CD4-positive, alpha-beta T cell treated with Interleukin-6 at 100 ng/mL for 8 hours (primary cell): ENCODE data around the gene PAPOLB.
"Not testable (repeated sequence)": the region's sequence is repeated elsewhere in the genome, so short reads cannot be mapped to it uniquely, and the experiment has no call there.

Experiments
- DNase-seq: peaks from one replicate; pipeline ENCODE4 v3.0.0-alpha.2; 2020; ENCODE audit warnings: mixed read lengths, low spot score

PAPOLB gene

GRCh38 chr7:4861673-4862072 lies at the start of gene PAPOLB:
PAPOLB (minus strand) TSS chr7:4862030; CDS start chr7:4861810, 220 bp downstream.
- DNase-seq, result no peak

- DNase-seq, result no peak
Observed at GRCh38 chr7:4911111-4911828, 49.4 kb upstream of the PAPOLB start.

GRCh38 chr7:4906682-4907081 lies 44.9 kb upstream of the PAPOLB start:
- DNase-seq, result no peak

- DNase-seq, result no peak
Observed at GRCh38 chr7:4905171-4905570, 43.3 kb upstream of the PAPOLB start.

GRCh38 chr7:4904346-4904745 lies 42.5 kb upstream of the PAPOLB start:
- DNase-seq, result no peak

- DNase-seq, result no peak
Observed at GRCh38 chr7:4895766-4896165, 33.9 kb upstream of the PAPOLB start.

GRCh38 chr7:4894482-4894881 lies 32.7 kb upstream of the PAPOLB start:
- no peak for DNase-seq

GRCh38 chr7:4893929-4894475 lies 32.2 kb upstream of the PAPOLB start:
- no peak for DNase-seq

GRCh38 chr7:4893188-4893587 lies 31.4 kb upstream of the PAPOLB start:
- DNase-seq, result not testable (repeated sequence)

GRCh38 chr7:4891522-4891921 lies 29.7 kb upstream of the PAPOLB start:
- not testable (repeated sequence) for DNase-seq

GRCh38 chr7:4889682-4890081 lies 27.9 kb upstream of the PAPOLB start:
- DNase-seq, result no peak

GRCh38 chr7:4888161-4888560 lies 26.3 kb upstream of the PAPOLB start:
- DNase-seq, result no peak

GRCh38 chr7:4886671-4887070 lies 24.8 kb upstream of the PAPOLB start:
- no peak for DNase-seq

GRCh38 chr7:4885317-4885807 lies 23.5 kb upstream of the PAPOLB start:
- no peak for DNase-seq

- DNase-seq, result no peak
Observed at GRCh38 chr7:4884164-4884563, 22.3 kb upstream of the PAPOLB start.

GRCh38 chr7:4883372-4884144 lies 21.7 kb upstream of the PAPOLB start, which contains the start of gene RADIL:
RADIL (minus strand) TSS chr7:4883716; CDS start chr7:4878139, 5,577 bp downstream.
- DNase-seq, result peak; percentile 77

GRCh38 chr7:4883033-4883371 lies 21.2 kb upstream of the PAPOLB start:
- DNase-seq, result no peak

- no peak for DNase-seq
Observed at GRCh38 chr7:4882169-4883032, 20.6 kb upstream of the PAPOLB start.

GRCh38 chr7:4880218-4880617 lies 18.4 kb upstream of the PAPOLB start:
- DNase-seq, result no peak

GRCh38 chr7:4879396-4880081 lies 17.7 kb upstream of the PAPOLB start:
- DNase-seq, result no peak
